ENCODE results near the gene NAB2. TPM values are rescaled to one million over a fixed set of nuclear protein-coding genes. Genes with fewer than 3 reads are reported as not detected.

NAB2 gene
- total and polyA plus RNA-seq, 2 of the 8 experiments (the other 6 are each of a cell fraction or from before 2014, with no cell fraction given) = 20.9 to 23.5 TPM

- POLR2A ChIA-PET (ENCODE audit: partially characterized antibody) = interaction anchor here (1.0 to 16.5 kb wide), 9 partner anchors 8 to 140 kb away, joined by 3 to 352 read pairs (median 13); partner anchors contain the start of genes LRP1, NEMP1, SHMT2 and STAT6
- H3K27ac ChIP-seq (ENCODE audit: low read depth, low read length) = no peak overlapping the region
- CTCF ChIA-PET (ENCODE audit: partially characterized antibody) = interaction anchor here (1.2 to 14.0 kb wide), 9 partner anchors 10 to 370 kb away, joined by 3 to 325 read pairs (median 22); partner anchors contain the start of genes GLI1, MYO1A, NEMP1 and STAT6
- TF ChIP-seq CHD1 (IDR thresholded peaks at IDR 0.05; ENCODE audit: low read depth, low read length) (no peak), MAFK (IDR thresholded peaks at IDR 0.05; ENCODE audit: low read depth, low read length) (no peak), POU5F1 (IDR thresholded peaks at IDR 0.05; ENCODE audit: low read depth, low read length) (no peak), HDAC6 (IDR thresholded peaks at IDR 0.05; ENCODE audit: low read depth, low read length) (no peak), JUND (IDR thresholded peaks at IDR 0.05; ENCODE audit: low read length) (no peak), EP300 (IDR thresholded peaks at IDR 0.05; ENCODE audit: borderline replicate concordance in 1 of 2, low read depth in 2 of 2, low read length in 2 of 2) (no peak), CREB1 (IDR thresholded peaks at IDR 0.05) (no peak), YY1 (IDR thresholded peaks at IDR 0.05; ENCODE audit: low read depth, low read length) (no peak), TEAD4 (IDR thresholded peaks at IDR 0.05; ENCODE audit: low read depth, low read length) (no peak), SAP30 (IDR thresholded peaks at IDR 0.05; ENCODE audit: insufficient read depth, insufficient replicate concordance, low read length) (peak; percentile 43), KDM1A (IDR thresholded peaks at IDR 0.05; ENCODE audit: borderline replicate concordance, low read length) (no peak)
Measured at GRCh38 chr12:57089271-57090245, 644 bp downstream of the NAB2 start.

More at GRCh38 chr12:57089271-57090245, 644 bp downstream of the NAB2 start:
- H3K27me3 ChIP-seq (replicated peaks in 1 of 4; ENCODE audit: control insufficient read depth in 3 of 4, extremely low read depth in 1 of 4, insufficient read depth in 3 of 4, low read length in 3 of 4) = no peaks in the 10 kb centered on the region
- H2BK12ac ChIP-seq (ENCODE audit: low read depth, low read length) = 0 out of 2 replicates have a peak overlapping the region, but pooled peaks have one; percentile 39
- peaks cover 4 to 11% of the 10 kb centered on the region in 2 experiments for H4K20me1 ChIP-seq (replicated peaks in 1 of 2; ENCODE audit: control insufficient read depth in 1 of 2, insufficient read depth in 2 of 2, low read length in 2 of 2)
- H4K91ac ChIP-seq (replicated peaks; ENCODE audit: insufficient read length, low read length) = peak overlapping the region; percentile 78
- no peak overlapping the region for H3K14ac ChIP-seq (ENCODE audit: insufficient read length)
- no peak overlapping the region for H2AK5ac ChIP-seq (ENCODE audit: low read depth, low read length)
- peak overlapping the region; percentile 81 to 91 for H3K4me2 ChIP-seq (ENCODE audit: insufficient read depth in 1 of 2, low read depth in 2 of 2, low read length in 2 of 2)
- peak overlapping the region; percentile 75; the same call in 1 of the 2 replicates for H2BK5ac ChIP-seq (ENCODE audit: low read depth, low read length)
- no peak overlapping the region for H2BK20ac ChIP-seq (ENCODE audit: low read length)
- no peak overlapping the region for H3K4ac ChIP-seq (replicated peaks; ENCODE audit: insufficient read length, low read depth, low read length)
- H3K56ac ChIP-seq (replicated peaks; ENCODE audit: insufficient read length, low read depth, low read length) = peak overlapping the region; percentile 60
- DNase-seq (ENCODE audit: low read depth in 1 of 2, low spot score in 2 of 2) = peak in 1 of 2 experiments; percentile 68
- H2BK120ac ChIP-seq (replicated peaks; ENCODE audit: low read depth, low read length) = no peak overlapping the region
- H3K9ac ChIP-seq (replicated peaks in 1 of 4; ENCODE audit: extremely low read depth in 1 of 4, low read depth in 3 of 4, low read length in 3 of 4) = peak overlapping the region; percentile 62 to 87 (median 69)
- peak overlapping the region; percentile 92 to 96 (median 93) for H3K4me3 ChIP-seq (ENCODE audit: extremely low read depth in 1 of 4, insufficient read depth in 2 of 4, low read depth in 3 of 4, low read length in 4 of 4)
- FAIRE-seq = no peak
- H3K23me2 ChIP-seq (ENCODE audit: low read depth, low read length) = peaks cover 25% of the 10 kb centered on the region
- H2BK15ac ChIP-seq (ENCODE audit: low read length) = 0 out of 2 replicates have a peak overlapping the region, but pooled peaks have one; percentile 88
- H3K23ac ChIP-seq (ENCODE audit: insufficient read length) = no peak overlapping the region
- H3K4me1 ChIP-seq (replicated peaks in 1 of 4; ENCODE audit: control insufficient read depth in 3 of 4, insufficient read depth in 4 of 4, low read length in 3 of 4) = peaks cover 0 to 30% (median 20%) of the 10 kb centered on the region in 4 experiments; a peak in 6 of 7 replicates
- H3K36me3 ChIP-seq (ENCODE audit: control insufficient read depth in 2 of 4, insufficient read depth in 4 of 4, low read length in 3 of 4) = peaks cover 8 to 18% (median 11%) of the 10 kb centered on the region in 4 experiments; a peak in 7 of 8 replicates
- H3K79me1 ChIP-seq (ENCODE audit: low read depth, low read length) = peaks cover 4% of the 10 kb centered on the region
- no peak overlapping the region for H2AFZ ChIP-seq (ENCODE audit: low read length)
- H4K5ac ChIP-seq (ENCODE audit: insufficient read length, low read depth, low read length) = no peak overlapping the region
- peak overlapping the region; percentile 87 for H3K18ac ChIP-seq (ENCODE audit: extremely low read depth, low read length)
- H3K9me3 ChIP-seq (ENCODE audit: insufficient read depth in 2 of 2, low read depth in 1 of 2, low read length in 1 of 2) = no peaks in the 10 kb centered on the region
- 4% methylated on average over 40 of the region's 45 CpGs; no CpG with 5 or more reads in 1 of the 2 experiments for WGBS, 2 experiments (ENCODE audit: extremely low coverage in 1 of 2, insufficient coverage in 1 of 2, insufficient read length in 1 of 2, insufficient replicate concordance in 2 of 2, low coverage in 1 of 2, low lambda C conversion rate in 2 of 2, missing lambda C conversion rate in 1 of 2)
- H4K8ac ChIP-seq (ENCODE audit: extremely low read depth, insufficient read depth, low read length) = no peak overlapping the region
- H3K79me2 ChIP-seq (ENCODE audit: control insufficient read depth in 1 of 2, insufficient read depth in 2 of 2, low read length in 2 of 2) = peaks cover 0 to 18% of the 10 kb centered on the region in 2 experiments; a peak in 1 of 4 replicates
